Measurements from ENCODE around the gene RAP1GAP2.

- TF ChIP-seq POLR2A (IDR thresholded peaks at IDR 0.05) (no peak), CTCF (IDR thresholded peaks at IDR 0.05) (no peak), POLR2AphosphoS5 (IDR thresholded peaks at IDR 0.05; ENCODE audit: insufficient read depth in 1 of 2, low read depth in 1 of 2) (no peak)
Measured at GRCh38 chr17:2939714-2940351, 143.6 kb downstream of the RAP1GAP2 start.
